Choroid plexus epithelial cell (primary cell): Measurements from ENCODE around the gene LARGE1.
A peak's percentile ranks its signal among the peaks of the same experiment; 100 is the strongest.
"Not testable (repeated sequence)": the region's sequence is repeated elsewhere in the genome, so short reads cannot be mapped to it uniquely, and the experiment has no call there.

Experiments used
- DNase-seq: peaks from one replicate; pipeline ENCODE4 v3.0.0-alpha.2; 2010; ENCODE audit warnings: low read depth
- H3K4me3 ChIP-seq: 2 replicates; pipeline ENCODE4 v1.5.1; 2011; ENCODE audit warnings: low read depth, mild to moderate bottlenecking, control low read depth, low read length, moderate library complexity
- CTCF ChIP-seq: conservative IDR thresholded peaks from 2 replicates; pipeline ENCODE4 v1.5.1; 2011; ENCODE audit warnings: low read depth, mild to moderate bottlenecking, control low read depth, inconsistent platforms, low read length, moderate library complexity

The LARGE1 gene

GRCh38 chr22:33379836-33380235 is 540.4 kb downstream of the LARGE1 start:
- no peak overlapping the region for H3K4me3 ChIP-seq
- no peak for DNase-seq
- TF ChIP-seq CTCF, result no peak

DNA sequence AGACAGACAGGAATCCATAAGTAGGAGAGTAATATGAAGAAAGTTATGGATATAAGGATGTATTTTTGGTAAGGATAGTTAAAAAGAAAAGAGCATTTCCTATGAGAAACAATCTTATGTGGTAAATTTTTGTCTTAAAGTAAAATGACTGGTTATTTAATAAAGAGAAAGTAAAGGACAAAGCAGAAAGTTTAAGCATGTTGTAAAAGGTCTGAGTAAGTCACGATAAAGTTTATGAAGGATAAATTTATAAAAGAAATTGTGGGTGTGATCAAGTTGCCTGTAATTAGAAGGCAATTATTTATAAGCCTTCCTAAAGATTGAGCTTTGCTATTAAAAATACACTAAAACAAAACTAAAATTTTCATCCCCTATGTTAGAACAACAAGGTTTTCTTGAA is 547.4 kb downstream of the LARGE1 start:
- H3K4me3 ChIP-seq, result no peak overlapping the region
- no peak for DNase-seq
- TF ChIP-seq CTCF, result no peak

DNA sequence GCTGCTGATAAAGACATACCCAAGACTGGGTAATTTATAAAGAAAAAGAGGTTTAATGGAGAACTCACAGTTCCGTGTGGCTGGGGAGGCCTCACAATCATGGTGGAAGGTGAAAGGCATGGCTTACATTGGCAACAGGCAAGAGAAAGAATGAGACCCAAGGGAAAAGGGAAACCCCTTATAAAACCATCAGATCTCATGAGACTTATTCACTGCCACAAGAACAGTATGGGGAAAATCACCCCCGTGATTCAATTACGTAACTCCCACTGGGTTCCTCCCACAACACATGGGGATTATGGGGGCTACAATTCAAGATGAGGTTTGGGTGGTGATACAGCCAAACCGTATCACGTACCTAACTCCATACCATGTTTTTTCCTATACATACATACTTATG is 557.0 kb downstream of the LARGE1 start:
- H3K4me3 ChIP-seq, DNase-seq: not testable (repeated sequence)

GRCh38 chr22:33362702-33363101 is 557.6 kb downstream of the LARGE1 start:
- DNase-seq, result no peak
- no peak for TF ChIP-seq CTCF
- H3K4me3 ChIP-seq, result no peak overlapping the region

DNA sequence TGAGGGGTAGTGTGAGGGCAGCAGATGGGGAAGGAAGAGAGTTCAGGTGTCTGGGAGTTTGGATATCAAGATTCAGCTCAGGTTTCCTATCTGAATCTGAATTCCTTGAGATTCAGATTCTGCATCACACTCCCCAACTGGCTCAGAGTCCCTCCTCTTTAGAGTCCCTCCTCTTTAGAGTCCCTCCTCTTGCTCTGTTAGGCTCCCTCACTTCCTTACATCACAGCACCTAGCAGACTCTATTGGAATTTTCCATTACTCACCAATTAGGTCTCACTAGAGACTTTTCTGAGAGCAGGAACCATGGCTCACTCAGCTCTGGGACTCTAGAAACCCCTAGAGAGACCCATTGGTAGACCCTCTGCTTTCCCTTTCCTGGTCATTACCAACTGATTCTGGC is 558.7 kb downstream of the LARGE1 start:
- peak; percentile 48 for DNase-seq
- H3K4me3 ChIP-seq, result no peak overlapping the region
- no peak for TF ChIP-seq CTCF

GRCh38 chr22:33357981-33358399 is 562.3 kb downstream of the LARGE1 start:
- TF ChIP-seq CTCF, result no peak
- DNase-seq, result no peak
- no peak overlapping the region for H3K4me3 ChIP-seq

DNA sequence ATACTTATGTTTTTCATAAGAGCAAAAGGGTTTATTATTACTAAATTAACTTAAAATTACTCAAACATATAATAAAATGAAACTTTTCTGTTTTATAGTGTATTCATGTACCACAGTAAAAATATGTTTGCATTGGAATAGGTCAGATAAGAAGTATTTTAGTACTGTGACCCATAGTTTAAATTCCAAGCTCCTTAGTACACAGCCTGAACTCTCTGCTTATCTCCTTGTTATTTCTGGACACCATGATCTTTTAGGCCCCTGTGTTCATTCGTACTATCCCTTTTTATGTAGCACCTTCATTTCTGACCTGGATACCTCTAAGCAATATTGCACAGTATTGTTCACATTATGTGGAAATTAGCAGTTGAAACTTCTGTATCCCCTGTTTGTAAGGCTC is 565.3 kb downstream of the LARGE1 start:
- DNase-seq, result peak; percentile 31
- TF ChIP-seq CTCF, result no peak
- H3K4me3 ChIP-seq, result no peak overlapping the region

- no peak overlapping the region for H3K4me3 ChIP-seq
- TF ChIP-seq CTCF, result no peak
- DNase-seq, result no peak
Observed at GRCh38 chr22:33353502-33353901, 566.8 kb downstream of the LARGE1 start.
